SU-DHL-6 (cell line): Measurements from ENCODE around the gene SNU13.
A peak's percentile ranks its signal among the peaks of the same experiment; 100 is the strongest.

Experiments
- H2AFZ ChIP-seq: fragments of 200-600 bp; sonication (generic); 2 replicates; pipeline ENCODE4 v1.6.1; 2014; ENCODE audit warnings: low read depth, mild to moderate bottlenecking, moderate library complexity, mixed read lengths, antibody characterized with exemption, low read length; ENCODE audit not compliant: severe bottlenecking
- H3F3A ChIP-seq: fragments of 200-600 bp; shearing (Covaris generic); 2 replicates; pipeline ENCODE4 v1.6.0; 2016; ENCODE audit warnings: antibody characterized with exemption, mild to moderate bottlenecking; ENCODE audit not compliant: insufficient read depth
- H3K27ac ChIP-seq: fragments of 200-600 bp; sonication (generic); 2 replicates; pipeline ENCODE4 v1.5.1; 2016; ENCODE audit warnings: low read depth, mild to moderate bottlenecking, low read length, moderate library complexity, mixed read lengths
- H3K27me3 ChIP-seq: fragments of 200-600 bp; sonication (generic), shearing (Covaris generic); 2 replicates; pipeline ENCODE4 v1.6.0; 2014; ENCODE audit warnings: mild to moderate bottlenecking, low read length
- H3K36me3 ChIP-seq: fragments of 200-600 bp; sonication (generic); 2 replicates; pipeline ENCODE4 v1.6.1; 2014; ENCODE audit warnings: mild to moderate bottlenecking, low read length, mixed read lengths
- H3K4me2 ChIP-seq: fragments of 300-600, 200-600 bp; shearing (Covaris generic), sonication (generic); 2 replicates; pipeline ENCODE4 v1.6.0; 2014; ENCODE audit warnings: low read length, low read depth, mild to moderate bottlenecking; ENCODE audit not compliant: poor library complexity, severe bottlenecking
- H3K4me3 ChIP-seq: fragments of 200-600 bp; sonication (generic); 2 replicates; pipeline ENCODE4 v1.5.1; 2014; ENCODE audit warnings: antibody characterized with exemption, low read length, mild to moderate bottlenecking, mixed read lengths; ENCODE audit not compliant: insufficient read depth, poor library complexity, severe bottlenecking
- H3K79me2 ChIP-seq: fragments of 200-600 bp; sonication (generic); 2 replicates; pipeline ENCODE4 v1.6.1; 2014; ENCODE audit warnings: mild to moderate bottlenecking, low read length, moderate library complexity; ENCODE audit not compliant: insufficient read depth
- H3K9ac ChIP-seq: fragments of 200-600 bp; sonication (generic); 2 replicates; pipeline ENCODE4 v1.7.0; 2014; ENCODE audit warnings: mild to moderate bottlenecking, low read length
- H3K9me2 ChIP-seq: fragments of 200-600 bp; sonication (generic); replicated peaks from 2 replicates; pipeline ENCODE4 v1.6.1; 2014; ENCODE audit warnings: low read length; ENCODE audit not compliant: insufficient read depth
- H3K9me3 ChIP-seq: fragments of 200-600 bp; sonication (generic); 2 replicates; pipeline ENCODE4 v1.6.1; 2014; ENCODE audit warnings: low read length, mixed read lengths; ENCODE audit not compliant: insufficient read depth
- H4K20me1 ChIP-seq: fragments of 200-600 bp; sonication (generic); 2 replicates; pipeline ENCODE4 v1.6.1; 2014; ENCODE audit warnings: low read depth, mild to moderate bottlenecking, antibody characterized with exemption, low read length, moderate library complexity, mixed read lengths
- CTCF ChIP-seq: fragments of 200-600 bp; sonication (generic); IDR thresholded peaks from one replicate; pipeline ENCODE4 v1.5.1; 2017; ENCODE audit warnings: antibody characterized with exemption, mild to moderate bottlenecking, low read length, moderate library complexity; ENCODE audit not compliant: insufficient read depth, poor library complexity, severe bottlenecking
- EZH2phosphoT487 ChIP-seq: fragments of 200-600 bp; sonication (generic), shearing (Covaris generic); conservative IDR thresholded peaks from 2 replicates; pipeline ENCODE4 v1.6.1; 2018; ENCODE audit warnings: mild to moderate bottlenecking, antibody characterized with exemption, low read length, moderate library complexity, mixed read lengths

The SNU13 gene

DNA sequence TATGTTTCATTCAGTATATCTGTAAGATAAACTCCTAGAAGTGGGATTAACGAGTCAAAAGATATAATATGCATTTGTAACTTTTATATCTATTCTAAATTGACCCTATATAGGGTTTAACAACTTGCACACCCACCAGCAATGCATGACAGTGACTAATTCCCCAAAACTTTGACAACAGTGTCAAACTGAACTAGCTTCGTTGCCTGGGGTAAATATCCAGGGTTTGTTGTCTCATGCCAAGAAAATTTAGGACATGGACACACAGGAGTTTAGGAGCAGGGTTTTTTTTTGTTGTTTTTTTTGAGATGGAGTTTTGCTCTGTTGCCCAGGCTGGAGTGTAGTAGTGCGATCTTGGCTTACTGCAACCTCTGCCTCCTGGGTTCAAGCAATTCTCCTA lies 5.1 kb downstream of the SNU13 start:
- TF ChIP-seq CTCF (no peak), EZH2phosphoT487 (no peak)

GRCh38 chr22:41683052-41683451 lies 5.6 kb downstream of the SNU13 start:
- Histone ChIP-seq H3K79me2 (peaks cover 97% of the 10 kb centered on the region), H3K9me2 (no peaks in the 10 kb centered on the region), H3K27me3 (no peaks in the 10 kb centered on the region), H2AFZ (no peak overlapping the region), H3K27ac (peak overlapping the region; percentile 49), H4K20me1 (peaks cover 9% of the 10 kb centered on the region; the same call in 1 of the 2 replicates), H3K4me3 (peak overlapping the region; percentile 65), H3K4me2 (peak overlapping the region; percentile 79), H3K36me3 (peaks cover 15% of the 10 kb centered on the region; the same call in 1 of the 2 replicates), H3K9me3 (no peaks in the 10 kb centered on the region), H3F3A (peaks cover 29% of the 10 kb centered on the region; the same call in 1 of the 2 replicates), H3K9ac (peak overlapping the region; percentile 70)
- TF ChIP-seq CTCF (no peak), EZH2phosphoT487 (no peak)

More for the DNA sequence above, 5.1 kb downstream of the SNU13 start:
- H3K9me2 ChIP-seq = no peaks in the 10 kb centered on the region
- H4K20me1 ChIP-seq = peaks cover 9% of the 10 kb centered on the region; the same call in 1 of the 2 replicates
- H3K36me3 ChIP-seq = peaks cover 10% of the 10 kb centered on the region; the same call in 1 of the 2 replicates
- peaks cover 97% of the 10 kb centered on the region for H3K79me2 ChIP-seq
- peaks cover 29% of the 10 kb centered on the region; the same call in 1 of the 2 replicates for H3F3A ChIP-seq
- H2AFZ ChIP-seq = no peak overlapping the region
- H3K27me3 ChIP-seq = no peaks in the 10 kb centered on the region
- no peak overlapping the region for H3K4me3 ChIP-seq
- no peaks in the 10 kb centered on the region for H3K9me3 ChIP-seq
- peak overlapping the region; percentile 79 for H3K4me2 ChIP-seq
- H3K9ac ChIP-seq = 0 out of 2 replicates have a peak overlapping the region, but pooled peaks have one; percentile 70
- 0 out of 2 replicates have a peak overlapping the region, but pooled peaks have one; percentile 16 for H3K27ac ChIP-seq

DNA sequence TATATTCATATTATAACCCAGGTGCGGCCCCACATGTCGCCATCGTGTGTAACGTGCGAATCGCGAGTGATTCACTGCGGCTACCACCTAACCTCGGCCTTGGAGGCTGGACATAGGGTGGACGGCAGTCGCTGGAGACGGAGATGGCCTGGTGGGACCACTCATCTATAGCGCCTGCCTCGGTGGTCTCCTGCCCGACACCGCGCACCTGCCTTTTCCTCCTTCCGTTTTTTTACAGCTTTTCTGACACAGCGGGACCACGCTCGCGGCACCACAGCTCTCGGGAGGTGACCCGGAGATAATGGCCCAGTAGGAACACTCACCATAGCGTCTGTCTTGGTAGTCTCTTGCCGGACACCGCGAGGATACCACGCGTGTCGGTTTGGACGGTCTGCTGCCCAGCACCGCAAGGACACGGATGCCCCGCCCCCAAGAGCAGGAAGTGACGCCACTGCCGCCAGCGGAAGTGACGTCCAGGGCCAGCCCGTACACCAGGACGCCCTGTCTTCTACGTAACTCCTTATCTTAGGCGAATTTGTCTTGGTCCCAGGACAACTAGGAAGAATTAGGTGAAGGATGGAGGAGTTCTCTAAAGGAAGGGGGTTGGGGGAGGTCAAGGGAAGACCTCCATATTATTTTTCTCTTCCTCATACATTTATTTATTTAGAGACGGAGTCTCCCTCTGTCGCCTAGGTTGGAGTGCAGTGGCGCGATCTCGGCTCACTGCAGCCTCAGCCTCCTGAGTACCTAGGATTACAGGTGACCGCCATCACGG lies 6.4 kb downstream of the SNU13 start:
- Histone ChIP-seq H3K9me2 (no peaks in the 10 kb centered on the region), H3K27me3 (no peaks in the 10 kb centered on the region), H3F3A (peaks cover 29% of the 10 kb centered on the region; the same call in 1 of the 2 replicates), H3K27ac (peak overlapping the region; percentile 49), H3K79me2 (peaks cover 92% of the 10 kb centered on the region), H3K4me3 (peak overlapping the region; percentile 65), H3K9ac (peak overlapping the region; percentile 70), H2AFZ (no peak overlapping the region), H3K4me2 (peak overlapping the region; percentile 79), H4K20me1 (peaks cover 9% of the 10 kb centered on the region; the same call in 1 of the 2 replicates), H3K9me3 (no peaks in the 10 kb centered on the region), H3K36me3 (peaks cover 15% of the 10 kb centered on the region; the same call in 1 of the 2 replicates)
- TF ChIP-seq EZH2phosphoT487 = no peak
- no peak for TF ChIP-seq CTCF
